ENCODE measurements around the gene TP53I13.

GRCh38 chr17:29524692-29525091 lies 43.8 kb upstream of the TP53I13 start:
- TF ChIP-seq CTCF (IDR thresholded peaks at IDR 0.05; ENCODE audit: insufficient read depth, low read depth, low read length): no peak
- no peak for TF ChIP-seq EZH2 (IDR thresholded peaks at IDR 0.05; ENCODE audit: insufficient read depth, low read length)

Measured in astrocyte (in vitro differentiated cells and primary cell).